ENCODE data around the gene HELZ2.

The HELZ2 gene

GRCh38 chr20:63543733-63544132 is 30.3 kb downstream of the HELZ2 start:
- no peaks in the 10 kb centered on the region for H3K9me3 ChIP-seq (ENCODE audit: control insufficient read depth, insufficient read depth, low read depth, low read length)
- H3K27ac ChIP-seq (ENCODE audit: extremely low read depth, low read depth, low read length): no peak overlapping the region
- H3K36me3 ChIP-seq (ENCODE audit: control insufficient read depth in 2 of 2, insufficient read depth in 1 of 2, low read length in 2 of 2): no peaks in the 10 kb centered on the region
- ChIA-PET CTCF (interaction anchor here (1.4 kb wide), 1 partner anchor 102 kb away, joined by 3 read pairs; no protein-coding TSS in a partner anchor), POLR2A (no interaction called here)
- no peak for TF ChIP-seq ZSCAN5A (tag by site-specific recombination; IDR thresholded peaks at IDR 0.05)
- no peak for TF ChIP-seq ZNF416 (tag by site-specific recombination; IDR thresholded peaks at IDR 0.05)
- no peak for TF ChIP-seq ZNF639 (tag by site-specific recombination; IDR thresholded peaks at IDR 0.05)
- no peak for TF ChIP-seq ZBTB44 (tag by site-specific recombination; IDR thresholded peaks at IDR 0.05)
- no peak for TF ChIP-seq PRDM4 (tag by site-specific recombination; IDR thresholded peaks at IDR 0.05)
- TF ChIP-seq ZNF473 (tag by site-specific recombination; IDR thresholded peaks at IDR 0.05): no peak
- no peak for TF ChIP-seq ZNF354C (tag by site-specific recombination; IDR thresholded peaks at IDR 0.05; ENCODE audit: borderline replicate concordance, low read depth)
- TF ChIP-seq ZNF366 (tag by site-specific recombination; conservative IDR thresholded peaks at IDR 0.05): peak; percentile 98
- TF ChIP-seq ZNF518A (tag by site-specific recombination; conservative IDR thresholded peaks at IDR 0.05; ENCODE audit: low read depth): no peak
- peak; percentile 56; the same call in 1 of the 2 replicates for TF ChIP-seq ZSCAN16 (tag by site-specific recombination; IDR thresholded peaks at IDR 0.05)
- peak; percentile 100 for TF ChIP-seq ZNF24 (tag by site-specific recombination; IDR thresholded peaks at IDR 0.05)
- TF ChIP-seq ZEB2 (tag by site-specific recombination; IDR thresholded peaks at IDR 0.05): no peak
- TF ChIP-seq ZNF37A (tag by site-specific recombination; IDR thresholded peaks at IDR 0.05): no peak
- no peak for TF ChIP-seq ZNF394 (tag by site-specific recombination; IDR thresholded peaks at IDR 0.05; ENCODE audit: borderline replicate concordance)
- TF ChIP-seq REST (tag by site-specific recombination; IDR thresholded peaks at IDR 0.05): no peak
- TF ChIP-seq ZNF521 (tag by site-specific recombination; IDR thresholded peaks at IDR 0.05): no peak
- no peaks in the 10 kb centered on the region for H3K4me1 ChIP-seq (ENCODE audit: control insufficient read depth, insufficient read depth, low read length)
- no peak overlapping the region for H3K4me3 ChIP-seq (ENCODE audit: low read depth, low read length)

All from HEK293 (cell line).